GM21737 (cell line): ENCODE data around the gene KLHL15.
"Not testable (repeated sequence)": the region's sequence is repeated elsewhere in the genome, so short reads cannot be mapped to it uniquely, and the experiment has no call there.

Source experiments
- ATAC-seq: cut with Tn5 transposase; IDR thresholded peaks from one replicate; pipeline ENCODE4 v1.9.1; 2021; ENCODE audit warnings: mild to moderate bottlenecking, moderate library complexity; ENCODE audit not compliant: unreplicated experiment

KLHL15 gene

GRCh38 chrX:24027086-24027485, at the start of gene KLHL15:
TSS of gene KLHL15 (minus strand) at chrX:24027186. CDS start at chrX:24006693, 20,493 bp downstream.
- ATAC-seq = no peak

GRCh38 chrX:24069877-24070276, 42.9 kb upstream of the KLHL15 start:
- no peak for ATAC-seq

GRCh38 chrX:24063488-24063887, 36.5 kb upstream of the KLHL15 start:
- ATAC-seq = no peak

GRCh38 chrX:24055043-24055356, 28.0 kb upstream of the KLHL15 start:
- ATAC-seq = peak; percentile 13

- peak; percentile 87 for ATAC-seq
These were observed 27.4 kb upstream of the KLHL15 start, which contains the start of gene EIF2S3 for GRCh38 chrX:24054182-24055042. TSS of gene EIF2S3 (plus strand) at chrX:24054956. CDS start at chrX:24054969, 13 bp downstream.

GRCh38 chrX:24050522-24051318, 23.7 kb upstream of the KLHL15 start:
- ATAC-seq = not testable (repeated sequence)

- ATAC-seq = not testable (repeated sequence)
These were observed 22.7 kb upstream of the KLHL15 start for GRCh38 chrX:24049643-24050042.

GRCh38 chrX:24046060-24046459, 19.1 kb upstream of the KLHL15 start:
- not testable (repeated sequence) for ATAC-seq

GRCh38 chrX:24037729-24038128, 10.7 kb upstream of the KLHL15 start:
- no peak for ATAC-seq

- ATAC-seq = no peak
These were observed 7.5 kb upstream of the KLHL15 start for GRCh38 chrX:24034485-24034884.

- no peak for ATAC-seq
These were observed 3.6 kb upstream of the KLHL15 start for GRCh38 chrX:24030597-24030996.

- no peak for ATAC-seq
These were observed 999 bp upstream of the KLHL15 start for GRCh38 chrX:24027985-24028384.

- ATAC-seq = no peak
These were observed 554 bp downstream of the KLHL15 start for GRCh38 chrX:24026432-24026831.

- no peak for ATAC-seq
These were observed 1.1 kb downstream of the KLHL15 start for GRCh38 chrX:24025741-24026403.

- ATAC-seq = peak; percentile 92
These were observed 1.9 kb downstream of the KLHL15 start for GRCh38 chrX:24024819-24025740.

GRCh38 chrX:24023972-24024669, 2.9 kb downstream of the KLHL15 start:
- ATAC-seq = no peak

- ATAC-seq = no peak
These were observed 3.4 kb downstream of the KLHL15 start for GRCh38 chrX:24023544-24023943.

- no peak for ATAC-seq
These were observed 6.6 kb downstream of the KLHL15 start for GRCh38 chrX:24020306-24020876.

- no peak for ATAC-seq
These were observed 7.5 kb downstream of the KLHL15 start for GRCh38 chrX:24019448-24019847.
